C4-2B (cell line): ENCODE data around the gene REPS1.
"Not testable (repeated sequence)": the region's sequence is repeated elsewhere in the genome, so short reads cannot be mapped to it uniquely, and the experiment has no call there.

Experiments used
- H3K27ac ChIP-seq: fragments of 450-650 bp; 2 replicates; pipeline ENCODE4 v1.5.1; 2017
- CTCF ChIP-seq: fragments of 450-650 bp; conservative IDR thresholded peaks from 2 replicates; pipeline ENCODE4 v1.5.1; 2017; ENCODE audit warnings: mild to moderate bottlenecking
- ZFX ChIP-seq: fragments of 450-650 bp; IDR thresholded peaks from 2 replicates; pipeline ENCODE4 v1.6.1; 2017

The REPS1 gene

GRCh38 chr6:139027620-139028182 lies 39.6 kb upstream of the REPS1 start:
- no peak for TF ChIP-seq CTCF
- no peak for TF ChIP-seq ZFX
- peak overlapping the region; percentile 74; the same call in 1 of the 2 replicates for H3K27ac ChIP-seq

- not testable (repeated sequence) for H3K27ac ChIP-seq
Observed at GRCh38 chr6:139025416-139025815, 37.4 kb upstream of the REPS1 start.

GRCh38 chr6:139020689-139021088 lies 32.6 kb upstream of the REPS1 start:
- TF ChIP-seq ZFX = no peak
- TF ChIP-seq CTCF = no peak
- no peak overlapping the region for H3K27ac ChIP-seq

GRCh38 chr6:139019722-139020121 lies 31.7 kb upstream of the REPS1 start:
- no peak for TF ChIP-seq ZFX
- no peak for TF ChIP-seq CTCF
- no peak overlapping the region for H3K27ac ChIP-seq

- H3K27ac ChIP-seq = no peak overlapping the region; the same call in 1 of the 2 replicates
- no peak for TF ChIP-seq CTCF
- no peak for TF ChIP-seq ZFX
Observed at GRCh38 chr6:139017227-139017626, 29.2 kb upstream of the REPS1 start.

- H3K27ac ChIP-seq = no peak overlapping the region; the same call in 1 of the 2 replicates
- no peak for TF ChIP-seq CTCF
- no peak for TF ChIP-seq ZFX
Observed at GRCh38 chr6:139016337-139017213, 28.5 kb upstream of the REPS1 start.

GRCh38 chr6:139014945-139015344 lies 26.9 kb upstream of the REPS1 start:
- H3K27ac ChIP-seq = peak overlapping the region; percentile 57
- TF ChIP-seq CTCF = no peak
- TF ChIP-seq ZFX = no peak
